B cell (primary cell): ENCODE results near the gene ERC2.

ENCODE experiments used
- CTCF ChIP-seq: fragments of 200-600 bp; IDR thresholded peaks from one replicate; pipeline ENCODE4 v1.8.0; 2022; ENCODE audit warnings: antibody characterized with exemption, mild to moderate bottlenecking
- EZH2 ChIP-seq: IDR thresholded peaks from 2 replicates; pipeline ENCODE4 v1.6.1; 2012; ENCODE audit warnings: borderline replicate concordance, low read depth, mild to moderate bottlenecking, moderate library complexity, low read length; ENCODE audit not compliant: insufficient read depth, poor library complexity, severe bottlenecking

DNA sequence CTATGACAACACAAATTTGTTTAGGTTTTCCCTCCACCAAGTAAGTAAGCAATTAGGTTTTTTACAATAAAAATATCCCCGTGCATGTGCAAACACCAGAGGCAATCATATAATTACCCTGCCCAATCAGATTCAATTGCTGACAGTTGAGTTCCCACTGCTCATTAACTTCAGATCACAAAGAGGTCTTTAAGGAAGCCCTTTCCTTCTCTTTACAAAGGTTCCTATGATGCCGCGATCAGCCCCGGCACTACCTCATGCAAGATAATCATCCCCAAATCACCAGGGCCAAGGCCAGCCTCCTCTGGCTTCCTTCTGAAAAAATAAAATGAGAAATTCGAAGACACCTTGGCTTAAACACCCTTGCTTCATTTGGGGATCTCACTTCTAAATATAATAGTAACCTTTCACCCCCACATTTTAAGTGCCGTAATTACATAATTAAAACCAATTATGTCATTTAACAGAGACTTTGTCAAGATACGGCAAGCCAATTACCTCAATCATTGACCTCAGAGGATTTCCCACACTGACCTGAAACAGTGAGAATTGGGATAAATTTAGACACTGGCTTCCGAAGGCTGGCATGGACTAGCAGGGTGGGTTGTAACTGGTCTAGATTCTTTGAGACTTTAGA lies 859.8 kb downstream of the ERC2 start:
- TF ChIP-seq CTCF (no peak), EZH2 (no peak)
